ENCODE data around the gene STIP1. TPM values are rescaled to one million over a fixed set of nuclear protein-coding genes. Genes with fewer than 3 reads are reported as not detected.

The STIP1 gene
- total and polyA plus RNA-seq, 2 of the 8 experiments (the other 6 are each of a cell fraction or from before 2014, with no cell fraction given): 140 to 329 TPM

GRCh38 chr11:64211181-64211872, 25.4 kb downstream of the STIP1 start:
- H3K79me2 ChIP-seq (ENCODE audit: control insufficient read depth in 1 of 2, insufficient read depth in 2 of 2, low read length in 2 of 2): no peaks in the 10 kb centered on the region
- no peak overlapping the region for H3K4ac ChIP-seq (replicated peaks; ENCODE audit: insufficient read length, low read depth, low read length)
- H2BK20ac ChIP-seq (ENCODE audit: low read length): no peak overlapping the region
- no peak overlapping the region for H2AK5ac ChIP-seq (ENCODE audit: low read depth, low read length)
- H4K20me1 ChIP-seq (replicated peaks in 1 of 2; ENCODE audit: control insufficient read depth in 1 of 2, insufficient read depth in 2 of 2, low read length in 2 of 2): peaks cover 0 to 7% of the 10 kb centered on the region in 2 experiments
- H2BK12ac ChIP-seq (ENCODE audit: low read depth, low read length): no peak overlapping the region
- FAIRE-seq (no peak), DNase-seq (ENCODE audit: low read depth in 1 of 2, low spot score in 2 of 2) (no peak)
- no peak overlapping the region for H3K23ac ChIP-seq (ENCODE audit: insufficient read length)
- ChIA-PET POLR2A (ENCODE audit: partially characterized antibody) (interaction anchor here (0.8 to 18.4 kb wide), 7 partner anchors 9 to 89 kb away, joined by 3 to 253 read pairs (median 4); partner anchors contain the start of genes NUDT22, STIP1 and TRPT1), CTCF (ENCODE audit: partially characterized antibody) (interaction anchor here (0.8 to 1.7 kb wide), 5 partner anchors 9 to 90 kb away, joined by 3 to 6 read pairs (median 4); partner anchors contain the start of genes NUDT22 and TRPT1)
- H3K4me2 ChIP-seq (ENCODE audit: insufficient read depth in 1 of 2, low read depth in 2 of 2, low read length in 2 of 2): no peak overlapping the region
- no peaks in the 10 kb centered on the region; a peak in 1 of 7 replicates for H3K27me3 ChIP-seq (replicated peaks in 1 of 4; ENCODE audit: control insufficient read depth in 3 of 4, extremely low read depth in 1 of 4, insufficient read depth in 3 of 4, low read length in 3 of 4)
- WGBS, 2 experiments (ENCODE audit: extremely low coverage in 1 of 2, insufficient coverage in 1 of 2, insufficient read length in 1 of 2, insufficient replicate concordance in 2 of 2, low coverage in 1 of 2, low lambda C conversion rate in 2 of 2, missing lambda C conversion rate in 1 of 2): 97% methylated on average over 17 of the region's 30 CpGs; no CpG with 5 or more reads in 1 of the 2 experiments
- H4K91ac ChIP-seq (replicated peaks; ENCODE audit: insufficient read length, low read length): no peak overlapping the region
- H4K5ac ChIP-seq (ENCODE audit: insufficient read length, low read depth, low read length): no peak overlapping the region
- H2BK120ac ChIP-seq (replicated peaks; ENCODE audit: low read depth, low read length): no peak overlapping the region
- H3K4me1 ChIP-seq (replicated peaks in 1 of 4; ENCODE audit: control insufficient read depth in 3 of 4, insufficient read depth in 4 of 4, low read length in 3 of 4): peaks cover 0 to 5% (median 0%) of the 10 kb centered on the region in 4 experiments; a peak in 3 of 7 replicates
- H3K27ac ChIP-seq (ENCODE audit: low read depth, low read length): no peak overlapping the region
- no peak overlapping the region for H2BK5ac ChIP-seq (ENCODE audit: low read depth, low read length)
- H2BK15ac ChIP-seq (ENCODE audit: low read length): no peak overlapping the region
- peaks cover 4 to 10% (median 8%) of the 10 kb centered on the region in 4 experiments; a peak in 6 of 8 replicates for H3K36me3 ChIP-seq (ENCODE audit: control insufficient read depth in 2 of 4, insufficient read depth in 4 of 4, low read length in 3 of 4)
- H3K79me1 ChIP-seq (ENCODE audit: low read depth, low read length): no peaks in the 10 kb centered on the region
- no peak overlapping the region for H2AFZ ChIP-seq (ENCODE audit: low read length)
- H3K9me3 ChIP-seq (ENCODE audit: insufficient read depth in 2 of 2, low read depth in 1 of 2, low read length in 1 of 2): no peaks in the 10 kb centered on the region
- H3K14ac ChIP-seq (ENCODE audit: insufficient read length): no peak overlapping the region
- H3K4me3 ChIP-seq (ENCODE audit: extremely low read depth in 1 of 4, insufficient read depth in 2 of 4, low read depth in 3 of 4, low read length in 4 of 4): no peak overlapping the region
- H3K56ac ChIP-seq (replicated peaks; ENCODE audit: insufficient read length, low read depth, low read length): no peak overlapping the region
- H3K9ac ChIP-seq (replicated peaks in 1 of 4; ENCODE audit: extremely low read depth in 1 of 4, low read depth in 3 of 4, low read length in 3 of 4): no peak overlapping the region
- no peak overlapping the region for H4K8ac ChIP-seq (ENCODE audit: extremely low read depth, insufficient read depth, low read length)
- TF ChIP-seq CTBP2 (IDR thresholded peaks at IDR 0.05; ENCODE audit: borderline replicate concordance, insufficient read depth, insufficient read length, low read length) (no peak), TBP (IDR thresholded peaks at IDR 0.05; ENCODE audit: low read depth, low read length) (no peak), CHD2 (IDR thresholded peaks at IDR 0.05; ENCODE audit: low read length) (no peak), POU5F1 (IDR thresholded peaks at IDR 0.05; ENCODE audit: low read depth, low read length) (no peak), NANOG (IDR thresholded peaks at IDR 0.05; ENCODE audit: insufficient read depth, low read depth, low read length, poor library complexity, severe bottlenecking) (no peak), JUND (IDR thresholded peaks at IDR 0.05; ENCODE audit: low read length) (no peak)
- H3K23me2 ChIP-seq (ENCODE audit: low read depth, low read length): no peaks in the 10 kb centered on the region
- no peak overlapping the region for H3K18ac ChIP-seq (ENCODE audit: extremely low read depth, low read length)

Measured in H1 (cell line).